GM18502 (cell line): ENCODE measurements around the gene MRPL50.

Experiments used
- ATAC-seq: cut with Tn5 transposase; IDR thresholded peaks from one replicate; pipeline ENCODE4 v1.9.1; 2021; ENCODE audit warnings: mild to moderate bottlenecking; ENCODE audit not compliant: unreplicated experiment, poor library complexity

The MRPL50 gene

GRCh38 chr9:101398068-101398929 lies at the start of gene MRPL50, which contains the start of gene ZNF189:
MRPL50 (minus strand) TSS chr9:101398618; CDS start chr9:101398592, 26 bp downstream.
ZNF189 (plus strand) TSS chr9:101398851; CDS start chr9:101399157, 306 bp downstream.
- peak; percentile 98 for ATAC-seq

- no peak for ATAC-seq
Measured at GRCh38 chr9:101446732-101447131, 48.3 kb upstream of the MRPL50 start.

DNA sequence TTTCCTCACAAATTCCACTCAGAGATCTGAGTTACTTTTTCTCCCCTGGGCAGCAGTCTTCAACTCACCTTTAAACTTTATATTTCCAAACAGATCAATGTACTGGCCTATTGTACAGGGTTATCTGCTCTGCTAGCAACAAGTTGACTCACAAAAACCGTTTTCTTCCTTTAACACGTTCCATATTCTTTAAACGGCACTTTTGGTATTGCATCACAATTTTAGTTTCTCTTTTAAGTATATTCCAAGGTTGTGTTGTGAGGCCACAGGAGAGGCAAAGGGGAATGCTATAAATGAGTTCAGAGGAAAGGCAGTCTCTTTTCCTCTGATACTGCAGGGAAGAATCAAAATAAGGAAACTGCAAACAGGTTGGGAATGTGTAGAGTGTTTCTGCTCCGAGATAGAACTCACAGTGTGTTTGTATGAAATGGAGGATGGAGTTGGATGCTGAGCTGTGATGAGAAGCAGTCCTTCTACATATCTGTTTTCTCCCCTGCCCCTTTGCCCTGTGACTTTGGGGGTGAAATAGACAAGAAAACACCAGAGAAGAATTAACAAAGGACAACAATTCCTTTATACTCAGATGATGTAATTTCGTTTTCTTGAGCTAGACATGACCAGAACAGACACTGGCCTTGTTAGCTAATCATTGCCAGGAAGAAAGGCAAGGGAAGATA lies 47.1 kb upstream of the MRPL50 start:
- ATAC-seq: no peak

GRCh38 chr9:101443364-101443771 lies 45.0 kb upstream of the MRPL50 start:
- ATAC-seq: no peak

DNA sequence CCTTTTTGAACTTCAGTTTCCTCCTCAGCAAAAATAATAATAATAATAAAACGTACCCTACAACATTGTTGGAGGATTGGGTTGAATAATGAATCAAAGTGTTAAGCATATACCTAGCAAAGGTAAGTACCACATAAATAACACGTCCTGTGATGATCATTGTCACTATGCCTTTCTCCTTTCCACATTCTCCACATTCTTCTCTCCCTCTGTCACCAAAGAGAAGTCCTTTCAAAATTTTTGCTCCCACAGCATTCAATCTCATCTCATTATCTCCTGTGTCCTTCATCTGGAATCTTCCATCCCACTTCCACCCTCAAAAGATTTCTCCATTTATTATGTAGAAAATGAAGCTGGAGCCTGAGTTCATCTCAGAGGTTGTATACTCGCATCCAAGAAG lies 44.3 kb upstream of the MRPL50 start:
- no peak for ATAC-seq

- ATAC-seq: no peak
Measured at GRCh38 chr9:101442318-101442717, 43.9 kb upstream of the MRPL50 start.

DNA sequence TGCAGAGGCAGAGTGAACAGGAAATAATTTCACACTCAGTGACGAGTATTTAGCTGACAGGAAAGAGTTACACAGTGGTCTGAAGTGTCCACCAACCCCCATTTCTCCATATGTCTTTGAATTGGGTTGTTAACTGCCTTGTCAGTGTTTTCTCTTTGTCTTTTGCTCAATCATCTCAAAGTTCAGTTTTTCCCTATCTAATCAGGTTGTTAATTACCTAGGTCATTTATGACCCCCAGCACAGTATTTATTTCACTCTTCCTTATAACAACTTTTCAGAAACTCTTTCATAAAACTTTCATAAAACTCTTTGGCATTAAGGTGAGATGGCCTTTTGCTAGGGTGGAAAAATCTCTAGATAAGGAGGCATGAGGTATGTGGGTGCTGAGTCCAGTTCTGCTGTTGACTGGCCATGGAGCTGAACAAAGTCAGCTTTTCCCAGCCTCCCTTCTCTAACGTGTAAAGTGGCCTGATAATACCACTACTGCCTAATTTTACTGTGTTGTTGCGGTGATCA lies 42.4 kb upstream of the MRPL50 start:
- no peak for ATAC-seq

- ATAC-seq: peak; percentile 46
Measured at GRCh38 chr9:101438523-101438922, 40.1 kb upstream of the MRPL50 start.

DNA sequence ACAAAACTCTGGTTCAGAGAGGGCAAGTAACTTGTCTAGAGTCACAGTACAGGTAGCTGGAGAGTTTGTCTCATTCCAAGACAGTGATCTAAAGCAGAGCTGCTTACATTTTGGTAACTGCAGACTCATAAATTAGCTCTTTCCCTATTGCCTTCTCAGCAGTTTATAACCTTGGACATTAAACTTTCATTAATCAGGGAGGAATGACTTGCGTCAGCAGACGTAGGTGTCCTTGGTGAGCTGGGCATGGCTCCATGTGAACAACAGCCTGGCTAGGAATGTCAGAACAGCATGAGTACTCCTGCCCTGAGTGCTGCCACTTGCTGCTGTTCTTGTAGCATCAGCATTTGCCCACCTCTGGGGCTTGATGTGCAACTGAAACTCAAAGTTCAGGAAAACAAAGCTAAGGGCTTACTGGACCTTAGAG lies 39.4 kb upstream of the MRPL50 start:
- no peak for ATAC-seq

GRCh38 chr9:101435601-101436079 lies 37.2 kb upstream of the MRPL50 start, which contains the start of gene ALDOB:
ALDOB (minus strand) TSS chr9:101435774; CDS start chr9:101430887, 4,887 bp downstream.
- ATAC-seq: no peak

DNA sequence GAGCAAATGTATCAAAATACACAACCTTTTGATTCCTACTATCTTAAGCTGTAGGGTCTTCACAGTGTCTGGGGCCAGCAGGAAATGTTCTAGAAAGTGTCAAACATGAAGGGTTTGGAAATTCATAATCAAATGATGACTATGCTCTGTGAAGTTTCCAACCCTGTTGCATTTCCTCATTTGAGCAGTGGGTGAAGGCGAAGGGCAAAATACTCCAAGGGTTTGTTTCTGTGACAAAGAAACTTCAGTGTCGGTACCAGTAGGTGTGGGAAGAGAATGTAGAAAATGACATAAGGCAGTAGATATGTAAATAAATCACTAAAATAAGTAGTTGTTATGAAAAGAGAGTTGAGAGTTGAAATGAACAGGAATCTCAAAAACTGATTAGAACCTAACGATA lies 36.6 kb upstream of the MRPL50 start:
- no peak for ATAC-seq

DNA sequence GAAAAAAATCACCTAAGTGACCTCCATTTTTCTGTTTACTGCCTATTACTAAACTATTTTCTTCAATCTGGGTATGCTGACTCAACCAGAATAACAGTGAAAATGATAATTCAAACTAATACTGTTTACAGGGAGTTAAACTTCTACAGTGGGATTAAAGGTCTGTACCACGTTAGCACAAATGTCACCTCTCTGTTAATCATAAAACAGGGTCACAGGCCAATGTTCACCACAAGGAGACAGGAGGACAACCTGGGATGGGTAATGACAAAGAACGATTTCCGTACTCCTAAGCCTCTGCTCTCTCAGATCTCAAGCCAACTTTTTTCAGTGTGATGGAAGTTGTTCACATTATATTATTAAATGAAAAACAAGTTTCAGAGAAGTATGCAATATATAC lies 34.8 kb upstream of the MRPL50 start:
- no peak for ATAC-seq

DNA sequence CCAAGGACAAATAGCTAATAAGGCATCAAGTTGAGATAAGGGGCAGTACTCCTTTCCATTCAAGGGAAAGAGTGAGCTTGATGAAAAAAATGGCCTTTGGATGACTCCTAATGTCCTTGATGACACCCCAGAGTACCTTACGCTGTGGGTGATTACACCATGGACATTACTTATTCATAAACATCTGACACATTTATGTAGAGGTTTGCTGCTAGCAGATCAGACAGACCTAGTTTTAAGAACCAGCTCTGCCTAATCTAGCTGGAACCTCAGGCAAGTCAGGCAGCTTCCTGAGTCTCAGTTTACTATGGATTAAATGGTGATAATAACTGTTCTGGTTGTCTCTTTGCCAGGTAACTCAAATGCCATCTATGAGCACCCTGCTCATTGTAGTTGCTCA lies 34.3 kb upstream of the MRPL50 start:
- no peak for ATAC-seq

- no peak for ATAC-seq
Measured at GRCh38 chr9:101432171-101432570, 33.8 kb upstream of the MRPL50 start.

- no peak for ATAC-seq
Measured at GRCh38 chr9:101429736-101430135, 31.3 kb upstream of the MRPL50 start.

DNA sequence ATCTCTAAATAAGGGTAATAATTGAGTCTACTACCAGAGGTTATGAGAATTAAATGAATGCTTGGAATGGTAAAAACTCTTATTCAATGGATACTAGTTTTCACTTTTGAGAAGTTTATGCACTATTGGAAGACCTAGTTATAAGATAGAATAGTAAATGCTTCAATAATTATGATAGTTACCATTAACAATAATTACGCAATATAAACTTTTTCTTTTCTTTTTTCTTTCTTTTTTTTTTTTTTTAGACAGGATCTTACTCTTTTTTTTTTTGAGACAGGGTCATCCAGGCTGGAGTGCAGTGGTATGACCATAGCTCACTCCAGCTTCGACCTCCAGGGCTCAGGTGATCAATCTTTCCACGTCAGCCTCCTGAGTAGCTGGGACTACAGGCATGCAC lies 30.5 kb upstream of the MRPL50 start:
- ATAC-seq: no peak

GRCh38 chr9:101427957-101428655 lies 29.7 kb upstream of the MRPL50 start:
- ATAC-seq: peak; percentile 79

GRCh38 chr9:101427358-101427757 lies 28.9 kb upstream of the MRPL50 start:
- ATAC-seq: no peak

DNA sequence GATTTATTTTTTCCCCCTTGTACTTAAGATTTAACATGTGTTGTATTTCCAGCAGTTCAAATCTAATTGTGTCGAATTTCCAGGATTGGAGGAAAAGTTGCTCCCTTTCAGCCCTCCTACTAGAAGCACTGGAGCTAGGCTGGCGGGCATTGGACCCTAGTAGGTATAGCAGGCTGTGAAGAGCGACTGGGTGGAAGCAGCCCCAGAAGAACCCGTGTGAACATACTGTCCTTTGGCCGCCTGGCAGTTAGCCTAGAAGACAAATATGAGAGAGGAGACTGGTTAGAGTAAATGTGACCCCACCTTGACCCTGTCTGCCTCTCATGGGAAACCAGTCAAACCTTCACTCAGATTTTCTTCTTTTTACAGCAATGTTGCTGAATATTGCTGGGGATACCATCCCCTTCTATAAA lies 23.2 kb upstream of the MRPL50 start:
- ATAC-seq: no peak

DNA sequence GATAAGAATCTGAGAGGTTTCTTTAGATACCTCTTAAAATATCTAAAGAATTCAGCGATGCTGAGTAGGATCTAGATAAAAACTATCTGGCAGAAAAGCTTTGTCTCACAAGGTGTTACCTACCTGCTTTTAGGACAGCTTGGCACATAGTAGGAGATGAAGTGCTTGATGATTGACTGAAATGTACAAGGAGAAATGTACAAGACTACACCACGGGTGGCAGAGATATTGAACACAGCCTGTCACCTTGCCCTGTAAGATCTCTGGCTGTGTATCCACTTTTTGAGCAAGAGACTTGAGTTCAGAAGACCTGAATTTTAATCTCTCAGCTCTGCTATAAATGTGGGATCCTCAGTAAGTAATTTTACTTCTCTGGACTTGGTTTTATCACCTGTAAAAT lies 21.4 kb upstream of the MRPL50 start:
- no peak for ATAC-seq
